Fibroblast of skin of back (primary cell): ENCODE measurements around the gene PCDH17.

Experiments used
- DNase-seq: peaks from one replicate; pipeline ENCODE4 v3.0.0-alpha.2; 2013

The PCDH17 gene

DNA sequence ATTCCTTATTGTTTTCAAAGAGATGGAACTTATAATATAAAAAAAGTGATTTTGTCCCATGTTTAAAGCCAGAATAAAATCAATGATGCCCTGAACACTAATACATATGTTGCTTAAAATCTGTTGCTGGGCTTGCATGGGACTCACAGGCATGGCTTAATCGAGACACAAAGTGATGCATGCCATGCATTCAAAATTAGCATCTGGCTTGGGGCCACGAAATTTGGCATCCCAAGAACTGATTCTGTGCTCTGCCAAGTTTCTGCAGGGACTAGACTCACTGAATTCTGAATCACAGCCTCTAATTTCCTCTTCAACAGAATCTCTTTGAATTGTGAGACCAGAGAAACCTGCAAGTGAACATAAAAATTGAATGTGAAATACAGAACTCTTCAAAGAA, 109.2 kb downstream of the PCDH17 start:
- DNase-seq: peak; percentile 0

DNA sequence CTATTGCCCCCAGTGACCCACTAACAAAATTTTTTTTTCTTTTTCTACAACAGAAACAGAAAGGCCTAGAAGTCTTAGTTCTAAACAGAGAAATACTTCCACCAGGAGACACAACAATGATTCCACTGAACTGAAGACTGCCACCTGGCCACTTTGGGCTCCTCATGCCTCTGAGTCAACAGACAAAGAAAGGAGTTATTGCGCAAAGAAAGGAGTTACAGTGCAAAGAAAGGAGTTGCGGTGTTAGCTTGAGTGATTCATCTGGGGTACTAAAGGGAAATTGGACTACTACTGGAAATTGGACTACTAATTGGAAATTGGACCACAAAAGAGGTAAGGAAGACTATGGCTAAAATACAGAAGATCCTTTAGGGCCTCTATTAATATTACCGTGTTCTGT, 116.6 kb downstream of the PCDH17 start:
- no peak for DNase-seq

DNA sequence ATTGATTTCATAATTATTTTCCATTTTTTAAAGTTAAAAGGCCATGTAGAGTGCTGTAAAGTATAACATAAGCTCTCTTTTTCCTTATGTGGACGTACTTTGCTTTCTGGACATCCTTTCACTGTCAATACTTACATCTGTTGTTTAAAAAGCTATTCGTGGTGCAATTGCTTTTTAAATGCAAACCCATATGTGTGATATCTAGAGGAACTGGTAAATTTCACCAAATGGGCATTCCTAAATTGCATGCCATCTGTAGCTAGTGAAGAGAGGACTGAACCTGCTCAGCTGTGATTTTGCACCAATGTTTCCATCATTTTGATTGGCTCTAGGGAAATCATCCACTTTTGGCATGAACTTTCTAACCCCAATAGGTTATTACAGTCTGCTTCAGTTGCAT, 129.4 kb downstream of the PCDH17 start:
- DNase-seq: no peak

DNA sequence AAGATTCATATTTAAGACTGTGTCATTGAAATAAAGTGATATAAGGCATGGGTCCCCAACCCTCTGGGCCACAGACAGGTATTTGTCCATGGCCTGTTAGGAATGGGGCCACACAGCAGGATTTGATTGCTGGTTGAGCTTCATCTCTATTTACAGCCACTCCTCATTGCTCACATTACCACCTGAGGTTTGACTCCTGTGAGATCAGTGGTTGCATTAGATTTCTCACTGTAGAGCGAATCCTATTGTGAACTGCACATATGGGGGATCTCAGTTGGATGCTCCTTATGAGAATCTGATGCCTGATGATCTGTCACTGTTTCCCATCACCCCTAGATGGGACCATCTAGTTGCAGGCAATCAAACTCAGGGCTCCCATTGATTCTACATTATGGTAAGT, 132.1 kb downstream of the PCDH17 start:
- no peak for DNase-seq
